Endothelial cell of umbilical vein (primary cell): ENCODE measurements around the gene EXOC6B. TPM values are rescaled to one million over a fixed set of nuclear protein-coding genes. Genes with fewer than 3 reads are reported as not detected.

ENCODE experiments used
- BruUV-seq: library from RNA; stranded (reverse); fragments of 400-500 nt; replicated peaks from 2 replicates; lab custom pipeline; 2021; lab: Mats Ljungman, UMichigan
- CTCF ChIA-PET: fragments of 300-600, 350-600 bp; sonication (Branson Sonifier 250); formaldehyde crosslinking; loops from one replicate; lab custom pipeline; 2021; ENCODE audit warnings: antibody characterized with exemption, inconsistent platforms; lab: Charles Lee
- POLR2A ChIA-PET: fragments of 300-600, 350-600 bp; sonication (Branson Sonifier 250); formaldehyde crosslinking; loops from one replicate; lab custom pipeline; 2021; ENCODE audit warnings: antibody characterized with exemption, inconsistent platforms; lab: Charles Lee
- DNase-seq: peaks from one replicate; pipeline ENCODE4 v3.0.0-alpha.2; 2011; ENCODE audit warnings: low read depth, low spot score
- FAIRE-seq: peaks from 2 replicates; lab custom pipeline; 2011; peaks lifted over from hg19 to GRCh38; lab: Jason Lieb, UNC
- H2AFZ ChIP-seq: 2 replicates; pipeline ENCODE4 v1.6.0; 2012; ENCODE audit warnings: low read depth, low read length, control low read depth, inconsistent platforms
- H3K27ac ChIP-seq: 2 replicates; pipeline ENCODE4 v1.5.1; 2011; ENCODE audit warnings: low read depth, mild to moderate bottlenecking, control low read depth, low read length, moderate library complexity; ENCODE audit not compliant: insufficient read depth
- H3K27me3 ChIP-seq, 2 experiments: 2 replicates each; pipeline versions ENCODE4 v1.6.0 to v1.6.1; 2011; ENCODE audit warnings: low read length in 2 of 2, mixed read lengths in 1 of 2; ENCODE audit not compliant: control insufficient read depth in 2 of 2, insufficient read depth in 2 of 2
- H3K36me3 ChIP-seq, 2 experiments: 2 replicates in 1 of 2; 3 replicates in 1 of 2; pipeline ENCODE4 v1.5.1; 2011; ENCODE audit warnings: low read length in 2 of 2, mild to moderate bottlenecking in 1 of 2, moderate library complexity in 1 of 2; ENCODE audit not compliant: control insufficient read depth in 2 of 2, insufficient read depth in 2 of 2; ENCODE audit errors: extremely low read depth in 1 of 2
- H3K4me1 ChIP-seq: 3 replicates; pipeline ENCODE4 v1.5.1; 2011; ENCODE audit warnings: mild to moderate bottlenecking, low read length; ENCODE audit not compliant: control insufficient read depth, insufficient read depth; ENCODE audit errors: extremely low read depth
- H3K4me2 ChIP-seq: 2 replicates; pipeline ENCODE4 v1.6.1; 2011; ENCODE audit warnings: low read length, control low read depth, mixed read lengths; ENCODE audit not compliant: insufficient read depth
- H3K4me3 ChIP-seq, 3 experiments: fragments of 200-600 bp in 1 of 3; sonication (generic), shearing (Covaris generic) in 1 of 3; replicated peaks in 1 of 3; 2 replicates each; pipeline ENCODE4 v1.5.1; 2011 to 2016; ENCODE audit warnings: control low read depth in 3 of 3, low read length in 3 of 3, mild to moderate bottlenecking in 2 of 3, inconsistent platforms in 1 of 3, low read depth in 1 of 3, moderate library complexity in 1 of 3; ENCODE audit not compliant: insufficient read depth in 1 of 3
- H3K79me2 ChIP-seq: 2 replicates; pipeline ENCODE4 v1.6.0; 2012; ENCODE audit warnings: low read length, inconsistent platforms; ENCODE audit not compliant: control insufficient read depth, insufficient read depth
- H3K9ac ChIP-seq: replicated peaks from 2 replicates; pipeline ENCODE3; 2011; ENCODE audit warnings: low read length, control low read depth; ENCODE audit not compliant: insufficient read depth; ENCODE audit errors: extremely low read depth
- H3K9me1 ChIP-seq: replicated peaks from 3 replicates; pipeline ENCODE4 v1.6.0; 2011; ENCODE audit warnings: mild to moderate bottlenecking, low read length; ENCODE audit not compliant: control insufficient read depth, insufficient read depth; ENCODE audit errors: extremely low read depth
- H3K9me3 ChIP-seq: replicated peaks from 2 replicates; pipeline ENCODE4 v1.5.1; 2012; ENCODE audit warnings: low read length, inconsistent platforms; ENCODE audit not compliant: control insufficient read depth, insufficient read depth
- H4K20me1 ChIP-seq: replicated peaks from 2 replicates; pipeline ENCODE3; 2011; ENCODE audit warnings: mild to moderate bottlenecking, low read length; ENCODE audit not compliant: control insufficient read depth, insufficient read depth; ENCODE audit errors: extremely low read depth
- EZH2 ChIP-seq: IDR thresholded peaks from 2 replicates; pipeline ENCODE4 v1.6.1; 2012; ENCODE audit warnings: borderline replicate concordance, low read depth, mild to moderate bottlenecking, moderate library complexity, low read length, inconsistent platforms; ENCODE audit not compliant: severe bottlenecking
- FOS ChIP-seq: IDR thresholded peaks from 2 replicates; pipeline ENCODE4 v1.6.1; 2011; ENCODE audit warnings: mild to moderate bottlenecking, low read length, moderate library complexity, borderline replicate concordance; ENCODE audit not compliant: insufficient read depth
- GATA2 ChIP-seq: IDR thresholded peaks from 2 replicates; pipeline ENCODE4 v1.7.0; 2011; ENCODE audit warnings: low read depth, mild to moderate bottlenecking, moderate library complexity, mixed read lengths, low read length; ENCODE audit not compliant: insufficient read length, insufficient read depth
- JUN ChIP-seq: IDR thresholded peaks from 2 replicates; pipeline ENCODE4 v1.6.1; 2011; ENCODE audit warnings: borderline replicate concordance, low read depth; ENCODE audit not compliant: insufficient read length, insufficient read depth
- MYC ChIP-seq: IDR thresholded peaks from one replicate; pipeline ENCODE4 v1.6.1; 2011; ENCODE audit warnings: mild to moderate bottlenecking, low read depth, low read length
- POLR2A ChIP-seq: IDR thresholded peaks from 2 replicates; pipeline ENCODE4 v1.6.1; 2012; ENCODE audit warnings: low read depth, mild to moderate bottlenecking, control low read depth, low read length
- POLR2AphosphoS5 ChIP-seq: IDR thresholded peaks from 2 replicates; pipeline ENCODE4 v1.6.1; 2012; ENCODE audit warnings: low read depth, mild to moderate bottlenecking, control low read depth, low read length, moderate library complexity; ENCODE audit not compliant: insufficient read depth
- dilution Hi-C: fragments of 300-500 bp; cut with MboI; formaldehyde crosslinking; loops from one replicate; pipeline ENCODE4 v1.15.0; 2019; ENCODE audit warnings: low sequenced_read_pairs; ENCODE audit not compliant: extremely low pct_ligation_motif_present
- intact Hi-C: fragments of 100-400 bp; cut with micrococcal nuclease; formaldehyde crosslinking; loops from one replicate; pipeline ENCODE4 v1.10.0; 2022
- polyA plus RNA-seq, 4 experiments: library from polyadenylated mRNA; depleted of rRNA in 3 of 4; stranded (reverse) in 3 of 4; unstranded in 1 of 4; fragments of >200 nt; gene quantifications; 2 replicates each; pipeline versions ENCODE4 v1.2.1 to v1.2.3, GENCODE V29; 2011 to 2012; ENCODE audit warnings: missing spikeins in 1 of 4
- total RNA-seq: library from RNA; stranded (reverse); gene quantifications from 2 replicates; pipeline ENCODE4 v1.2.3, GENCODE V29; 2021
- TF ChIP-seq, protein P1 (sequence below): IDR thresholded peaks from 2 replicates; pipeline ENCODE4 v1.6.1; 2011; ENCODE audit not compliant: insufficient read depth, insufficient read length
- TF ChIP-seq, protein P2 (sequence below), 2 donors: IDR thresholded peaks; 1 replicate in 1 of 2; 2 replicates in 1 of 2; pipeline ENCODE4 v1.5.1; 2011; ENCODE audit warnings: low read length in 2 of 2, mild to moderate bottlenecking in 2 of 2, moderate library complexity in 2 of 2, control low read depth in 1 of 2, inconsistent platforms in 1 of 2, low read depth in 1 of 2; ENCODE audit not compliant: insufficient read depth in 1 of 2; ENCODE audit errors: extremely low read depth in 1 of 2

Gene EXOC6B
- total and polyA plus RNA-seq, 2 donors (not counting 3 experiments of a cell fraction or from before 2014, with no cell fraction given) = 10.8 to 34.8 TPM

DNA sequence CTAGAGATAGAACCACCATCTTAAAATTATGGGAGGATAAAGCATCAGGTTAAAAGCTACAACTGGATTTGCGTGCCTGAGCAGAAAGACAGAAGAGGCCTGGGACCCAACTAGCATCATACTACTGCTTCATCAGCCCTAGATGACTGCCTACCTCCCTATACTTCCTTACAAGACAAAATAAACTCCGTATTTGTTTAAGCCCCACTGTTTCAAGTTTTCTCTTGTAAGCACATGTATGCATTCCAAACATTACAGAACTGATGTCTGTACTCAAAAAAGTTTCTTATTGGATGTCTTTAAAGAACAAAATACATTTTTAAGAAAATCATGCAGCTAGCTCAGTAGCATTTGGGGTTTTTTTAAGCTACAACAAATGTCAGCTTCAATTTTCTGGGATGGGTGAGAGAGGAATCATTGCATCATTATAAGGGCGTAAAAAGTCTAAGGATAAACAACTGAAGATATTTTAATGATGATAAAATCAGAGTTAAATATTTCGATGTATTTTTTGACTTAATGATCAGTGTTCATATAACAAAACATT, 213.1 kb downstream of the EXOC6B start:
- DNase-seq (no peak), FAIRE-seq (no peak)
- Histone ChIP-seq H3K27me3 (no peaks in the 10 kb centered on the region), H3K79me2 (no peaks in the 10 kb centered on the region), H3K9ac (no peak overlapping the region), H3K9me3 (no peaks in the 10 kb centered on the region), H3K4me1 (no peaks in the 10 kb centered on the region), H3K4me3 (no peak overlapping the region), H3K4me2 (no peak overlapping the region), H4K20me1 (no peaks in the 10 kb centered on the region), H2AFZ (no peak overlapping the region), H3K9me1 (peaks cover 2% of the 10 kb centered on the region), H3K27ac (no peak overlapping the region), H3K36me3 (no peaks in the 10 kb centered on the region)
- dilution Hi-C loops = no loop called here
- no peak for TF ChIP-seq POLR2A
- TF ChIP-seq MYC = no peak
- TF ChIP-seq EZH2 = no peak
- TF ChIP-seq, protein P1, sequence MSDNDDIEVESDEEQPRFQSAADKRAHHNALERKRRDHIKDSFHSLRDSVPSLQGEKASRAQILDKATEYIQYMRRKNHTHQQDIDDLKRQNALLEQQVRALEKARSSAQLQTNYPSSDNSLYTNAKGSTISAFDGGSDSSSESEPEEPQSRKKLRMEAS = no peak
- no peak for TF ChIP-seq POLR2AphosphoS5
- TF ChIP-seq, protein P2, sequence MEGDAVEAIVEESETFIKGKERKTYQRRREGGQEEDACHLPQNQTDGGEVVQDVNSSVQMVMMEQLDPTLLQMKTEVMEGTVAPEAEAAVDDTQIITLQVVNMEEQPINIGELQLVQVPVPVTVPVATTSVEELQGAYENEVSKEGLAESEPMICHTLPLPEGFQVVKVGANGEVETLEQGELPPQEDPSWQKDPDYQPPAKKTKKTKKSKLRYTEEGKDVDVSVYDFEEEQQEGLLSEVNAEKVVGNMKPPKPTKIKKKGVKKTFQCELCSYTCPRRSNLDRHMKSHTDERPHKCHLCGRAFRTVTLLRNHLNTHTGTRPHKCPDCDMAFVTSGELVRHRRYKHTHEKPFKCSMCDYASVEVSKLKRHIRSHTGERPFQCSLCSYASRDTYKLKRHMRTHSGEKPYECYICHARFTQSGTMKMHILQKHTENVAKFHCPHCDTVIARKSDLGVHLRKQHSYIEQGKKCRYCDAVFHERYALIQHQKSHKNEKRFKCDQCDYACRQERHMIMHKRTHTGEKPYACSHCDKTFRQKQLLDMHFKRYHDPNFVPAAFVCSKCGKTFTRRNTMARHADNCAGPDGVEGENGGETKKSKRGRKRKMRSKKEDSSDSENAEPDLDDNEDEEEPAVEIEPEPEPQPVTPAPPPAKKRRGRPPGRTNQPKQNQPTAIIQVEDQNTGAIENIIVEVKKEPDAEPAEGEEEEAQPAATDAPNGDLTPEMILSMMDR (IDR thresholded peaks at IDR 0.05; ENCODE audit: extremely low read depth in 1 of 2, insufficient read depth in 1 of 2, low read depth in 1 of 2, low read length in 2 of 2) = no peak
- no peak for TF ChIP-seq JUN
- TF ChIP-seq GATA2 = no peak
- TF ChIP-seq FOS = no peak
- intact Hi-C loops = no loop called here
- BruUV-seq = no TSS peak
- POLR2A ChIA-PET = no interaction called here
- CTCF ChIA-PET = no interaction called here
